RWPE2 (cell line): ENCODE measurements around the gene ACP7.

Experiments
- ATAC-seq: fragments of 200-7000 bp; cut with Tn5 transposase; 3 replicates; pipeline ENCODE4 v1.9.1; 2021; ENCODE audit warnings: low read depth
- DNase-seq: peaks from one replicate; pipeline ENCODE4 v3.0.0-alpha.2; 2020; ENCODE audit warnings: low spot score
- H3K27ac ChIP-seq: fragments of 450-650 bp; 2 replicates; pipeline ENCODE4 v1.5.1; 2017; ENCODE audit warnings: mild to moderate bottlenecking; ENCODE audit not compliant: poor library complexity, severe bottlenecking
- H3K27me3 ChIP-seq: fragments of 250-450 bp; sonication (Bioruptor Pico); 2 replicates; pipeline ENCODE4 v1.5.1; 2021; ENCODE audit warnings: mild to moderate bottlenecking, moderate library complexity; ENCODE audit not compliant: insufficient read depth, poor library complexity, severe bottlenecking
- H3K36me3 ChIP-seq: fragments of 250-450 bp; sonication (Bioruptor Pico); 2 replicates; pipeline ENCODE4 v1.5.1; 2020; ENCODE audit warnings: low read depth, mild to moderate bottlenecking, moderate library complexity
- H3K4me1 ChIP-seq: fragments of 250-450 bp; sonication (Bioruptor Pico); 2 replicates; pipeline ENCODE4 v1.5.1; 2021; ENCODE audit warnings: mild to moderate bottlenecking, moderate library complexity; ENCODE audit not compliant: insufficient read depth, poor library complexity, severe bottlenecking
- H3K4me3 ChIP-seq: fragments of 250-450 bp; sonication (Bioruptor Pico); 2 replicates; pipeline ENCODE4 v1.5.1; 2021; ENCODE audit warnings: mild to moderate bottlenecking, moderate library complexity; ENCODE audit not compliant: severe bottlenecking
- H3K9me3 ChIP-seq: fragments of 250-450 bp; sonication (Bioruptor Pico); 2 replicates; pipeline ENCODE4 v1.5.1; 2021; ENCODE audit warnings: mild to moderate bottlenecking, moderate library complexity; ENCODE audit not compliant: severe bottlenecking
- TF ChIP-seq, protein P1 (sequence below): fragments of 450-650 bp; IDR thresholded peaks from one replicate; pipeline ENCODE4 v1.5.1; 2017; ENCODE audit warnings: mild to moderate bottlenecking, moderate library complexity; ENCODE audit not compliant: poor library complexity, severe bottlenecking

ACP7 gene

GRCh38 chr19:39100500-39101166, 16.5 kb downstream of the ACP7 start:
- ATAC-seq (no peak), DNase-seq (no peak)
- Histone ChIP-seq H3K36me3 (no peaks in the 10 kb centered on the region), H3K27me3 (no peaks in the 10 kb centered on the region), H3K4me1 (no peaks in the 10 kb centered on the region), H3K27ac (no peak overlapping the region), H3K4me3 (no peak overlapping the region), H3K9me3 (no peaks in the 10 kb centered on the region)
- TF ChIP-seq, protein P1, sequence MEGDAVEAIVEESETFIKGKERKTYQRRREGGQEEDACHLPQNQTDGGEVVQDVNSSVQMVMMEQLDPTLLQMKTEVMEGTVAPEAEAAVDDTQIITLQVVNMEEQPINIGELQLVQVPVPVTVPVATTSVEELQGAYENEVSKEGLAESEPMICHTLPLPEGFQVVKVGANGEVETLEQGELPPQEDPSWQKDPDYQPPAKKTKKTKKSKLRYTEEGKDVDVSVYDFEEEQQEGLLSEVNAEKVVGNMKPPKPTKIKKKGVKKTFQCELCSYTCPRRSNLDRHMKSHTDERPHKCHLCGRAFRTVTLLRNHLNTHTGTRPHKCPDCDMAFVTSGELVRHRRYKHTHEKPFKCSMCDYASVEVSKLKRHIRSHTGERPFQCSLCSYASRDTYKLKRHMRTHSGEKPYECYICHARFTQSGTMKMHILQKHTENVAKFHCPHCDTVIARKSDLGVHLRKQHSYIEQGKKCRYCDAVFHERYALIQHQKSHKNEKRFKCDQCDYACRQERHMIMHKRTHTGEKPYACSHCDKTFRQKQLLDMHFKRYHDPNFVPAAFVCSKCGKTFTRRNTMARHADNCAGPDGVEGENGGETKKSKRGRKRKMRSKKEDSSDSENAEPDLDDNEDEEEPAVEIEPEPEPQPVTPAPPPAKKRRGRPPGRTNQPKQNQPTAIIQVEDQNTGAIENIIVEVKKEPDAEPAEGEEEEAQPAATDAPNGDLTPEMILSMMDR, result no peak

GRCh38 chr19:39103151-39103550, 19.0 kb downstream of the ACP7 start:
- Histone ChIP-seq H3K9me3 (no peaks in the 10 kb centered on the region), H3K4me1 (no peaks in the 10 kb centered on the region), H3K36me3 (no peaks in the 10 kb centered on the region), H3K27me3 (no peaks in the 10 kb centered on the region), H3K27ac (no peak overlapping the region), H3K4me3 (no peak overlapping the region)
- TF ChIP-seq, protein P1, result no peak
- DNase-seq (no peak), ATAC-seq (no peak)

DNA sequence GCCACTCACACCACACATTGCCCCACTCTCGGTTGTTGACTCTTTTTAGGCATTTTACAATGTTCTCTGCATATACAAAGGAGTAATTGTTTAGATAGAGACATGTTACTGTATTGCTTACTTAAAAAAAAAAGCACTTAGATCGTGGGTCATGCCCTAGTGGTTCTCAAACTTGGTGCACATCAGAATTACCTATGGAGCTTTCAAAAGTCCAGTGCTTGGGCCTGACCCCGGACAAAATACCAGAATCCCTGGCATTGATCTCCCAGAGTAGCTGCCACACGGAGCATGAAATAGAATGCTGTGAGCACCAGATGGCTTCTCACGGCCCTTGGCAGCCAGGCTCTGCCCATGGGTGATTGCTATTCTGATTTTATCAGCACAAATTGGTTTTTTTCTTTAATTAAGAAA, 20.0 kb downstream of the ACP7 start:
- DNase-seq (no peak), ATAC-seq (no peak)
- H3K36me3 ChIP-seq, result no peaks in the 10 kb centered on the region
- H3K4me1 ChIP-seq, result no peaks in the 10 kb centered on the region
- TF ChIP-seq, protein P1, result no peak
- no peaks in the 10 kb centered on the region for H3K27me3 ChIP-seq
- no peaks in the 10 kb centered on the region for H3K9me3 ChIP-seq
- H3K27ac ChIP-seq, result no peak overlapping the region
- H3K4me3 ChIP-seq, result no peak overlapping the region

- no peak overlapping the region for H3K4me3 ChIP-seq
- H3K36me3 ChIP-seq, result no peaks in the 10 kb centered on the region
- ATAC-seq (no peak), DNase-seq (no peak)
- no peaks in the 10 kb centered on the region for H3K4me1 ChIP-seq
- no peak overlapping the region for H3K27ac ChIP-seq
- TF ChIP-seq, protein P1, result no peak
- H3K9me3 ChIP-seq, result no peaks in the 10 kb centered on the region
- no peaks in the 10 kb centered on the region for H3K27me3 ChIP-seq
Measured at GRCh38 chr19:39106194-39106593, 22.0 kb downstream of the ACP7 start.

- Histone ChIP-seq H3K4me3 (no peak overlapping the region), H3K36me3 (no peaks in the 10 kb centered on the region), H3K27me3 (no peaks in the 10 kb centered on the region), H3K9me3 (no peaks in the 10 kb centered on the region), H3K27ac (no peak overlapping the region), H3K4me1 (peaks cover 11% of the 10 kb centered on the region)
- DNase-seq (no peak), ATAC-seq (no peak)
- TF ChIP-seq, protein P1, result no peak
Measured at GRCh38 chr19:39109641-39110040, 25.5 kb downstream of the ACP7 start.
